ENCODE results near the gene IFI6.

DNA sequence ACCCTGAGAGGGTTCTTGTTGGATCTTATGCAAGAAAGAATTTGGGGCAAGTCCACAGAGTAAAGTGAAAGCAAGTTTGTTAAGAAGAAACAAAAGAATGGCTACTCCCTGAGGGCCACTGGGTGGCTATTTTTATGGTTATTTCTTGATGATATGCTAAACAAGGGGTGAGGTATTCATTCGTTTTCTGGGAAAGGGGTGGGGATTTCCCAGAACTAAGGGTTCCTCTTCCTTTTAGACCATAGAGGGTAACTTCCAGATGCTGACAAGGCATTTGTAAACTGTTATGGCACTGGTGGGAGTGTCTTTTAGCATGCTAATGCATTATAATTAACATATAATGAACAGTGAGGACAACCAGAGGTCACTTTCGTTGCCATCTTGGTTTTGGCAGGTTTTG is 18.2 kb upstream of the IFI6 start:
- TF ChIP-seq CTCF (IDR thresholded peaks at IDR 0.05) (no peak), POLR2A (IDR thresholded peaks at IDR 0.05) (no peak)

Measured in thyroid gland (tissue), 4 donors.